GM19193 (cell line): ENCODE data around the gene ACTR2.

ENCODE experiments used
- POLR2A ChIP-seq: IDR thresholded peaks from 4 replicates; pipeline ENCODE4 v1.6.1; 2011; ENCODE audit not compliant: insufficient read depth, insufficient read length; ENCODE audit errors: extremely low read depth

Gene ACTR2

GRCh38 chr2:65264821-65265670, 37.4 kb downstream of the ACTR2 start:
- no peak for TF ChIP-seq POLR2A

GRCh38 chr2:65265671-65266045, 38.0 kb downstream of the ACTR2 start:
- TF ChIP-seq POLR2A = no peak

GRCh38 chr2:65267008-65267407, 39.4 kb downstream of the ACTR2 start:
- no peak for TF ChIP-seq POLR2A

- TF ChIP-seq POLR2A = no peak
Observed at GRCh38 chr2:65268957-65269356, 41.3 kb downstream of the ACTR2 start.

- no peak for TF ChIP-seq POLR2A
Observed at GRCh38 chr2:65273344-65273743, 45.7 kb downstream of the ACTR2 start.

- TF ChIP-seq POLR2A = no peak
Observed at GRCh38 chr2:65275141-65275915, 47.7 kb downstream of the ACTR2 start.

- TF ChIP-seq POLR2A = no peak
Observed at GRCh38 chr2:65276609-65277008, 49.0 kb downstream of the ACTR2 start.

- no peak for TF ChIP-seq POLR2A
Observed at GRCh38 chr2:65277118-65277517, 49.5 kb downstream of the ACTR2 start.

GRCh38 chr2:65277791-65278483, 50.3 kb downstream of the ACTR2 start:
- TF ChIP-seq POLR2A = no peak

- TF ChIP-seq POLR2A = no peak
Observed at GRCh38 chr2:65278531-65278981, 50.9 kb downstream of the ACTR2 start.

GRCh38 chr2:65279756-65280155, 52.1 kb downstream of the ACTR2 start:
- TF ChIP-seq POLR2A = no peak

- no peak for TF ChIP-seq POLR2A
Observed at GRCh38 chr2:65281627-65282351, 54.2 kb downstream of the ACTR2 start.

GRCh38 chr2:65282477-65283053, 54.9 kb downstream of the ACTR2 start:
- TF ChIP-seq POLR2A = no peak

- no peak for TF ChIP-seq POLR2A
Observed at GRCh38 chr2:65287364-65287763, 59.7 kb downstream of the ACTR2 start.
